ENCODE measurements around the gene PDCL3.

PDCL3 gene

GRCh38 chr2:100581277-100581612 lies 18.5 kb downstream of the PDCL3 start:
- Histone ChIP-seq H2AK5ac (ENCODE audit: low read length) (no peak overlapping the region), H2BK120ac (ENCODE audit: low read depth, low read length) (no peak overlapping the region), H2BK15ac (replicated peaks; ENCODE audit: low read depth) (no peak overlapping the region), H3K18ac (ENCODE audit: low read length) (no peak overlapping the region), H3K4me2 (ENCODE audit: low read length) (no peak overlapping the region), H3K56ac (ENCODE audit: low read length) (no peak overlapping the region), H3K9ac (ENCODE audit: low read length) (no peak overlapping the region), H3K36me3 (ENCODE audit: control insufficient read depth, insufficient read depth, low read length) (no peaks in the 10 kb centered on the region), H3K4me3 (ENCODE audit: low read length) (no peak overlapping the region), H3K27ac (ENCODE audit: low read depth, low read length) (no peak overlapping the region), H3K23ac (ENCODE audit: low read length) (no peak overlapping the region), H4K8ac (ENCODE audit: low read depth, low read length) (no peak overlapping the region), H4K5ac (ENCODE audit: low read length) (no peak overlapping the region), H3K4me1 (ENCODE audit: control insufficient read depth, low read depth, low read length) (no peaks in the 10 kb centered on the region), H3K4ac (ENCODE audit: low read depth, low read length) (no peak overlapping the region), H3K27me3 (ENCODE audit: insufficient read depth, low read length, poor library complexity) (no peaks in the 10 kb centered on the region), H3K79me1 (ENCODE audit: low read length) (no peaks in the 10 kb centered on the region), H3K79me2 (ENCODE audit: control insufficient read depth, insufficient read depth, low read length) (no peaks in the 10 kb centered on the region), H2BK5ac (ENCODE audit: low read length) (no peak overlapping the region)
- no peak for DNase-seq
- WGBS (ENCODE audit: extremely low coverage, insufficient coverage, low lambda C conversion rate): no CpG with 5 or more reads among the region's 1 CpG

GRCh38 chr2:100584816-100585215 lies 22.0 kb downstream of the PDCL3 start:
- Histone ChIP-seq H3K79me1 (ENCODE audit: low read length) (no peaks in the 10 kb centered on the region), H2AK5ac (ENCODE audit: low read length) (no peak overlapping the region), H2BK15ac (replicated peaks; ENCODE audit: low read depth) (no peak overlapping the region), H3K4me1 (ENCODE audit: control insufficient read depth, low read depth, low read length) (no peaks in the 10 kb centered on the region), H4K5ac (ENCODE audit: low read length) (no peak overlapping the region), H3K4me3 (ENCODE audit: low read length) (no peak overlapping the region), H2BK5ac (ENCODE audit: low read length) (no peak overlapping the region), H3K27ac (ENCODE audit: low read depth, low read length) (no peak overlapping the region), H4K8ac (ENCODE audit: low read depth, low read length) (no peak overlapping the region), H3K79me2 (ENCODE audit: control insufficient read depth, insufficient read depth, low read length) (no peaks in the 10 kb centered on the region), H3K36me3 (ENCODE audit: control insufficient read depth, insufficient read depth, low read length) (no peaks in the 10 kb centered on the region), H2BK120ac (ENCODE audit: low read depth, low read length) (no peak overlapping the region), H3K27me3 (ENCODE audit: insufficient read depth, low read length, poor library complexity) (no peaks in the 10 kb centered on the region), H3K56ac (ENCODE audit: low read length) (no peak overlapping the region), H3K4me2 (ENCODE audit: low read length) (no peak overlapping the region), H3K4ac (ENCODE audit: low read depth, low read length) (no peak overlapping the region), H3K9ac (ENCODE audit: low read length) (no peak overlapping the region), H3K23ac (ENCODE audit: low read length) (no peak overlapping the region), H3K18ac (ENCODE audit: low read length) (no peak overlapping the region)
- no peak for DNase-seq
- WGBS (ENCODE audit: extremely low coverage, insufficient coverage, low lambda C conversion rate): no CpG with 5 or more reads among the region's 3 CpGs

- no peaks in the 10 kb centered on the region for H3K79me2 ChIP-seq (ENCODE audit: control insufficient read depth, insufficient read depth, low read length)
- WGBS (ENCODE audit: extremely low coverage, insufficient coverage, low lambda C conversion rate): no CpG with 5 or more reads among the region's 7 CpGs
- no peaks in the 10 kb centered on the region for H3K79me1 ChIP-seq (ENCODE audit: low read length)
- H3K56ac ChIP-seq (ENCODE audit: low read length): no peak overlapping the region
- H3K4me2 ChIP-seq (ENCODE audit: low read length): no peak overlapping the region
- no peak overlapping the region for H3K9ac ChIP-seq (ENCODE audit: low read length)
- no peak overlapping the region for H2BK15ac ChIP-seq (replicated peaks; ENCODE audit: low read depth)
- no peaks in the 10 kb centered on the region for H3K4me1 ChIP-seq (ENCODE audit: control insufficient read depth, low read depth, low read length)
- no peak overlapping the region for H3K27ac ChIP-seq (ENCODE audit: low read depth, low read length)
- no peaks in the 10 kb centered on the region for H3K36me3 ChIP-seq (ENCODE audit: control insufficient read depth, insufficient read depth, low read length)
- H3K4me3 ChIP-seq (ENCODE audit: low read length): no peak overlapping the region
- H2BK120ac ChIP-seq (ENCODE audit: low read depth, low read length): no peak overlapping the region
- H3K4ac ChIP-seq (ENCODE audit: low read depth, low read length): no peak overlapping the region
- no peaks in the 10 kb centered on the region for H3K27me3 ChIP-seq (ENCODE audit: insufficient read depth, low read length, poor library complexity)
- H2BK5ac ChIP-seq (ENCODE audit: low read length): no peak overlapping the region
- H4K8ac ChIP-seq (ENCODE audit: low read depth, low read length): no peak overlapping the region
- no peak for DNase-seq
- H3K18ac ChIP-seq (ENCODE audit: low read length): no peak overlapping the region
- no peak overlapping the region for H4K5ac ChIP-seq (ENCODE audit: low read length)
- H2AK5ac ChIP-seq (ENCODE audit: low read length): no peak overlapping the region
- H3K23ac ChIP-seq (ENCODE audit: low read length): no peak overlapping the region
Observed at GRCh38 chr2:100588071-100588786, 25.4 kb downstream of the PDCL3 start.

- no peaks in the 10 kb centered on the region for H3K79me2 ChIP-seq (ENCODE audit: control insufficient read depth, insufficient read depth, low read length)
- no peak overlapping the region for H3K4me3 ChIP-seq (ENCODE audit: low read length)
- H3K4ac ChIP-seq (ENCODE audit: low read depth, low read length): no peak overlapping the region
- no peak overlapping the region for H3K4me2 ChIP-seq (ENCODE audit: low read length)
- no peaks in the 10 kb centered on the region for H3K27me3 ChIP-seq (ENCODE audit: insufficient read depth, low read length, poor library complexity)
- no peak overlapping the region for H3K18ac ChIP-seq (ENCODE audit: low read length)
- H3K36me3 ChIP-seq (ENCODE audit: control insufficient read depth, insufficient read depth, low read length): no peaks in the 10 kb centered on the region
- no peak overlapping the region for H2AK5ac ChIP-seq (ENCODE audit: low read length)
- no peak overlapping the region for H4K5ac ChIP-seq (ENCODE audit: low read length)
- DNase-seq: no peak
- no peak overlapping the region for H3K27ac ChIP-seq (ENCODE audit: low read depth, low read length)
- H3K23ac ChIP-seq (ENCODE audit: low read length): no peak overlapping the region
- H3K79me1 ChIP-seq (ENCODE audit: low read length): no peaks in the 10 kb centered on the region
- no peak overlapping the region for H3K9ac ChIP-seq (ENCODE audit: low read length)
- H2BK120ac ChIP-seq (ENCODE audit: low read depth, low read length): no peak overlapping the region
- WGBS (ENCODE audit: extremely low coverage, insufficient coverage, low lambda C conversion rate): no CpG with 5 or more reads among the region's 3 CpGs
- no peak overlapping the region for H2BK5ac ChIP-seq (ENCODE audit: low read length)
- no peak overlapping the region for H4K8ac ChIP-seq (ENCODE audit: low read depth, low read length)
- H2BK15ac ChIP-seq (replicated peaks; ENCODE audit: low read depth): no peak overlapping the region
- no peaks in the 10 kb centered on the region for H3K4me1 ChIP-seq (ENCODE audit: control insufficient read depth, low read depth, low read length)
- H3K56ac ChIP-seq (ENCODE audit: low read length): no peak overlapping the region
Observed at GRCh38 chr2:100589527-100589926, 26.7 kb downstream of the PDCL3 start.

- Histone ChIP-seq H2BK120ac (ENCODE audit: low read depth, low read length) (no peak overlapping the region), H3K27ac (ENCODE audit: low read depth, low read length) (no peak overlapping the region), H3K79me1 (ENCODE audit: low read length) (no peaks in the 10 kb centered on the region), H3K56ac (ENCODE audit: low read length) (no peak overlapping the region), H3K36me3 (ENCODE audit: control insufficient read depth, insufficient read depth, low read length) (no peaks in the 10 kb centered on the region), H3K79me2 (ENCODE audit: control insufficient read depth, insufficient read depth, low read length) (no peaks in the 10 kb centered on the region), H4K5ac (ENCODE audit: low read length) (no peak overlapping the region), H3K23ac (ENCODE audit: low read length) (no peak overlapping the region), H3K4me3 (ENCODE audit: low read length) (no peak overlapping the region), H3K18ac (ENCODE audit: low read length) (no peak overlapping the region), H4K8ac (ENCODE audit: low read depth, low read length) (no peak overlapping the region), H3K4ac (ENCODE audit: low read depth, low read length) (no peak overlapping the region), H2BK5ac (ENCODE audit: low read length) (no peak overlapping the region), H2AK5ac (ENCODE audit: low read length) (no peak overlapping the region), H2BK15ac (replicated peaks; ENCODE audit: low read depth) (no peak overlapping the region), H3K4me2 (ENCODE audit: low read length) (no peak overlapping the region), H3K27me3 (ENCODE audit: insufficient read depth, low read length, poor library complexity) (no peaks in the 10 kb centered on the region), H3K9ac (ENCODE audit: low read length) (no peak overlapping the region), H3K4me1 (ENCODE audit: control insufficient read depth, low read depth, low read length) (no peaks in the 10 kb centered on the region)
- no peak for DNase-seq
- WGBS (ENCODE audit: extremely low coverage, insufficient coverage, low lambda C conversion rate): no CpG with 5 or more reads among the region's 1 CpG
Observed at GRCh38 chr2:100592226-100592625, 29.4 kb downstream of the PDCL3 start.

GRCh38 chr2:100596465-100596864 lies 33.7 kb downstream of the PDCL3 start:
- H2AK5ac ChIP-seq (ENCODE audit: low read length): no peak overlapping the region
- no peaks in the 10 kb centered on the region for H3K4me1 ChIP-seq (ENCODE audit: control insufficient read depth, low read depth, low read length)
- no peak overlapping the region for H3K56ac ChIP-seq (ENCODE audit: low read length)
- no peak overlapping the region for H4K5ac ChIP-seq (ENCODE audit: low read length)
- H3K36me3 ChIP-seq (ENCODE audit: control insufficient read depth, insufficient read depth, low read length): no peaks in the 10 kb centered on the region
- H2BK120ac ChIP-seq (ENCODE audit: low read depth, low read length): no peak overlapping the region
- H3K4ac ChIP-seq (ENCODE audit: low read depth, low read length): no peak overlapping the region
- H3K4me2 ChIP-seq (ENCODE audit: low read length): no peak overlapping the region
- no peak overlapping the region for H2BK5ac ChIP-seq (ENCODE audit: low read length)
- H4K8ac ChIP-seq (ENCODE audit: low read depth, low read length): no peak overlapping the region
- no peaks in the 10 kb centered on the region for H3K27me3 ChIP-seq (ENCODE audit: insufficient read depth, low read length, poor library complexity)
- no peak overlapping the region for H2BK15ac ChIP-seq (replicated peaks; ENCODE audit: low read depth)
- H3K79me1 ChIP-seq (ENCODE audit: low read length): no peaks in the 10 kb centered on the region
- H3K9ac ChIP-seq (ENCODE audit: low read length): no peak overlapping the region
- H3K23ac ChIP-seq (ENCODE audit: low read length): no peak overlapping the region
- H3K27ac ChIP-seq (ENCODE audit: low read depth, low read length): no peak overlapping the region
- H3K79me2 ChIP-seq (ENCODE audit: control insufficient read depth, insufficient read depth, low read length): no peaks in the 10 kb centered on the region
- no peak overlapping the region for H3K4me3 ChIP-seq (ENCODE audit: low read length)
- no CpG with 5 or more reads among the region's 5 CpGs for WGBS (ENCODE audit: extremely low coverage, insufficient coverage, low lambda C conversion rate)
- DNase-seq: no peak
- H3K18ac ChIP-seq (ENCODE audit: low read length): no peak overlapping the region

Measured in mesendoderm (in vitro differentiated cells).